RWPE1 (cell line): ENCODE data around the gene KRTAP5-11.

Source experiments
- CTCF ChIA-PET: fragments of 350-600 bp; sonication (Branson Sonifier 250); formaldehyde crosslinking; extraction: SDS; loops from one replicate; lab custom pipeline; 2021; lab: Yijun Ruan, JAX
- POLR2A ChIA-PET: fragments of 400-600 bp; formaldehyde crosslinking; extraction: SDS; loops from one replicate; lab custom pipeline; 2020; ENCODE audit warnings: antibody characterized with exemption; ENCODE audit not compliant: low non-redundant PET; lab: Yijun Ruan, JAX
- DNase-seq: peaks from one replicate; pipeline ENCODE4 v3.0.0; 2012; ENCODE audit warnings: low spot score
- H3K27ac ChIP-seq: fragments of 450-650 bp; 2 replicates; pipeline ENCODE4 v1.5.1; 2017
- TF ChIP-seq, protein P1 (sequence below): fragments of 450-650 bp; conservative IDR thresholded peaks from 2 replicates; pipeline ENCODE4 v1.5.1; 2017; ENCODE audit warnings: low read depth, mild to moderate bottlenecking

KRTAP5-11 gene

GRCh38 chr11:71557257-71557656, 25.4 kb downstream of the KRTAP5-11 start:
- TF ChIP-seq, protein P1, sequence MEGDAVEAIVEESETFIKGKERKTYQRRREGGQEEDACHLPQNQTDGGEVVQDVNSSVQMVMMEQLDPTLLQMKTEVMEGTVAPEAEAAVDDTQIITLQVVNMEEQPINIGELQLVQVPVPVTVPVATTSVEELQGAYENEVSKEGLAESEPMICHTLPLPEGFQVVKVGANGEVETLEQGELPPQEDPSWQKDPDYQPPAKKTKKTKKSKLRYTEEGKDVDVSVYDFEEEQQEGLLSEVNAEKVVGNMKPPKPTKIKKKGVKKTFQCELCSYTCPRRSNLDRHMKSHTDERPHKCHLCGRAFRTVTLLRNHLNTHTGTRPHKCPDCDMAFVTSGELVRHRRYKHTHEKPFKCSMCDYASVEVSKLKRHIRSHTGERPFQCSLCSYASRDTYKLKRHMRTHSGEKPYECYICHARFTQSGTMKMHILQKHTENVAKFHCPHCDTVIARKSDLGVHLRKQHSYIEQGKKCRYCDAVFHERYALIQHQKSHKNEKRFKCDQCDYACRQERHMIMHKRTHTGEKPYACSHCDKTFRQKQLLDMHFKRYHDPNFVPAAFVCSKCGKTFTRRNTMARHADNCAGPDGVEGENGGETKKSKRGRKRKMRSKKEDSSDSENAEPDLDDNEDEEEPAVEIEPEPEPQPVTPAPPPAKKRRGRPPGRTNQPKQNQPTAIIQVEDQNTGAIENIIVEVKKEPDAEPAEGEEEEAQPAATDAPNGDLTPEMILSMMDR = no peak
- ChIA-PET CTCF (no interaction called here), POLR2A (no interaction called here)
- H3K27ac ChIP-seq = no peak overlapping the region
- no peak for DNase-seq

GRCh38 chr11:71556018-71556417, 26.7 kb downstream of the KRTAP5-11 start:
- TF ChIP-seq, protein P1 = no peak
- no peak for DNase-seq
- ChIA-PET CTCF (no interaction called here), POLR2A (no interaction called here)
- no peak overlapping the region for H3K27ac ChIP-seq

DNA sequence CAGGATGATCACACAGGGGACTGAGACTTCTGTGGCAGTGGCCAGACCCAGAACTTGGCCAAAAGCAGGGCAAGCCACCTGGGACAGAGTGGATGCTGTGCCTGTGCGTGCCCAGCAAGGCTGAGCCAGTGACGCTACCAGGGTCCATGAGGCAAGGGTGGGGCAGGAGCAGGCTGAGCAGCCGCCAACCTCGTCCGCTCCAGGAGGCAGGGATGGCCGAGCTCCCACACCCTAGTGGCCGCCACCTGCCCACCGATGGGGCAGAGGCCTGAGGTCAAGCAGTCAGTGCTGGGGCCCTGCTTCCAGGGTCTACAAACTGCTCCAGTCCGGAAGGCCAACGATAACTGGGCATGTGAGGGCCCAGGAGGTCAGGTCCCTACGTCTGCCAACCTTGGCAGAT, 27.2 kb downstream of the KRTAP5-11 start:
- ChIA-PET POLR2A (no interaction called here), CTCF (no interaction called here)
- DNase-seq = no peak
- TF ChIP-seq, protein P1 = no peak
- no peak overlapping the region for H3K27ac ChIP-seq

DNA sequence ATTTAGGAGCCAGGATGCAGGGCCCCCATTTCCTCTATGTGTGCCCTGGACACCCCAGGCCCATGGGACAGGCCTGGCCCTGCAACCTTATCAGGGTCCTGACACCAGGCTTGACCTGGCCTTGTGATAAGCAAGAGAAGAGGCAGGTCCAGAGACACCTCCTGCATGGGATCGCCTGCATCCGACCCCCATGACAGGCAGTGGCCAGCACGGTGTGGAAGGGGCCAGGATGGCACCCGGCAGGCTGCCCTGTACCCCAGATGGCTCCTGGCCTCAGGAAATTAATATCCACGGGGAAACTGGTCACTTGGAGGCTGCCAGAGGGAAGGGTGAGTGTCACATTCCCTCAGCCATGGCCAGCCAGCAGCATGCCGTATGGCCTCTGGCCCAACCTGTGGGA, 27.7 kb downstream of the KRTAP5-11 start:
- CTCF ChIA-PET = no interaction called here
- TF ChIP-seq, protein P1 = no peak
- DNase-seq = no peak
- POLR2A ChIA-PET = no interaction called here
- H3K27ac ChIP-seq = no peak overlapping the region

- TF ChIP-seq, protein P1 = no peak
- CTCF ChIA-PET = interaction anchor here (0.7 to 1.2 kb wide), 2 partner anchors 83 to 708 kb away, joined by 3 to 5 read pairs; no protein-coding TSS in a partner anchor
- DNase-seq = no peak
- H3K27ac ChIP-seq = no peak overlapping the region
- POLR2A ChIA-PET = no interaction called here
Measured at GRCh38 chr11:71551711-71552110, 31.0 kb downstream of the KRTAP5-11 start.

- no peak for DNase-seq
- CTCF ChIA-PET = interaction anchor here (0.6 to 1.3 kb wide), 2 partner anchors 31 to 297 kb away, joined by 3 read pairs; no protein-coding TSS in a partner anchor
- TF ChIP-seq, protein P1 = no peak
- no peak overlapping the region for H3K27ac ChIP-seq
- POLR2A ChIA-PET = no interaction called here
Measured at GRCh38 chr11:71548716-71549151, 33.9 kb downstream of the KRTAP5-11 start.
